Melanocyte of skin (primary cell): ENCODE results near the gene MEDAG. TPM values are rescaled to one million over a fixed set of nuclear protein-coding genes. Genes with fewer than 3 reads are reported as not detected.

Source experiments
- total RNA-seq, 2 donors: library from RNA; depleted of rRNA; stranded (reverse); fragments of >200 nt; gene quantifications; 2 replicates each; pipeline ENCODE4 v1.2.3, GENCODE V29; 2012

Gene MEDAG
- under 1 TPM; under 0.01 to 0.67 TPM for total RNA-seq

GRCh38 chr13:30905932-30906383, at the start of gene MEDAG:
MEDAG (plus strand) TSS chr13:30906271; CDS start chr13:30906516, 245 bp downstream.

GRCh38 chr13:30932481-30933353, 26.6 kb downstream of the MEDAG start, which contains the start of gene TEX26:
TEX26 (plus strand) TSS chr13:30932656; CDS start chr13:30932716, 60 bp downstream.

Other genes starting within 250 kb of the MEDAG start
- gene ALOX5AP, start 170.7 kb upstream of the MEDAG start, total RNA-seq, result not detected
- not detected for gene TEX26, start 26.4 kb downstream of the MEDAG start, total RNA-seq